Measurements from ENCODE around the gene SNRPB. TPM values are rescaled to one million over a fixed set of nuclear protein-coding genes. Genes with fewer than 3 reads are reported as not detected.

The SNRPB gene
- polyA plus RNA-seq, 4 donors, result 84.1 to 171 (median 130) TPM

GRCh38 chr20:2475850-2476741 is 5.5 kb upstream of the SNRPB start:
- DNase-seq (ENCODE audit: low read depth in 4 of 4, low spot score in 3 of 4), result no peak

GRCh38 chr20:2473516-2473915 is 2.9 kb upstream of the SNRPB start:
- DNase-seq (ENCODE audit: low read depth in 4 of 4, low spot score in 3 of 4), result no peak

- peak; percentile 9 to 25 (median 21) for DNase-seq (ENCODE audit: low read depth in 4 of 4, low spot score in 3 of 4)
Measured at GRCh38 chr20:2469991-2470422, 582 bp downstream of the SNRPB start.

- no peak for DNase-seq (ENCODE audit: low read depth in 4 of 4, low spot score in 3 of 4)
Measured at GRCh38 chr20:2468581-2469407, 1.8 kb downstream of the SNRPB start.

- no peak for DNase-seq (ENCODE audit: low read depth in 4 of 4, low spot score in 3 of 4)
Measured at GRCh38 chr20:2467412-2467811, 3.2 kb downstream of the SNRPB start.

GRCh38 chr20:2465100-2465499 is 5.5 kb downstream of the SNRPB start:
- no peak for DNase-seq (ENCODE audit: low read depth in 4 of 4, low spot score in 3 of 4)

GRCh38 chr20:2463616-2464365 is 6.8 kb downstream of the SNRPB start:
- DNase-seq (ENCODE audit: low read depth in 4 of 4, low spot score in 3 of 4), result no peak

GRCh38 chr20:2462484-2462883 is 8.1 kb downstream of the SNRPB start:
- no peak for DNase-seq (ENCODE audit: low read depth in 4 of 4, low spot score in 3 of 4)

- no peak for DNase-seq (ENCODE audit: low read depth in 4 of 4, low spot score in 3 of 4)
Measured at GRCh38 chr20:2460752-2461424, 9.7 kb downstream of the SNRPB start.

- no peak for DNase-seq (ENCODE audit: low read depth in 4 of 4, low spot score in 3 of 4)
Measured at GRCh38 chr20:2459981-2460751, 10.4 kb downstream of the SNRPB start.

- no peak for DNase-seq (ENCODE audit: low read depth in 4 of 4, low spot score in 3 of 4)
Measured at GRCh38 chr20:2458919-2459499, 11.6 kb downstream of the SNRPB start.

- DNase-seq (ENCODE audit: low read depth in 4 of 4, low spot score in 3 of 4), result no peak
Measured at GRCh38 chr20:2455771-2456497, 14.7 kb downstream of the SNRPB start.

GRCh38 chr20:2453792-2454191 is 16.8 kb downstream of the SNRPB start:
- no peak for DNase-seq (ENCODE audit: low read depth in 4 of 4, low spot score in 3 of 4)

GRCh38 chr20:2451939-2452732 is 18.5 kb downstream of the SNRPB start:
- DNase-seq (ENCODE audit: low read depth in 4 of 4, low spot score in 3 of 4), result peak in 3 of 4 donors; percentile 42 to 54 (median 47)

GRCh38 chr20:2451422-2451821 is 19.2 kb downstream of the SNRPB start:
- no peak for DNase-seq (ENCODE audit: low read depth in 4 of 4, low spot score in 3 of 4)

GRCh38 chr20:2449386-2449785 is 21.2 kb downstream of the SNRPB start:
- DNase-seq (ENCODE audit: low read depth in 4 of 4, low spot score in 3 of 4), result no peak

- no peak for DNase-seq (ENCODE audit: low read depth in 4 of 4, low spot score in 3 of 4)
Measured at GRCh38 chr20:2446845-2447244, 23.7 kb downstream of the SNRPB start.

GRCh38 chr20:2431185-2431584 is 39.4 kb downstream of the SNRPB start:
- DNase-seq (ENCODE audit: low read depth in 4 of 4, low spot score in 3 of 4), result no peak
